Breast epithelium (tissue), 4 donors: ENCODE data around the gene CHD5. TPM values are rescaled to one million over a fixed set of nuclear protein-coding genes. Genes with fewer than 3 reads are reported as not detected.
A peak's percentile ranks its signal among the peaks of the same experiment; 100 is the strongest.

Experiments used
- DNase-seq, 2 donors: peaks; one replicate each; pipeline ENCODE4 v3.0.0-alpha.2; 2019; ENCODE audit warnings: low spot score in 2 of 2
- H3K27ac ChIP-seq, 2 donors: fragments of 200-600 bp; sonication (generic) in 1 of 2; one replicate each; pipeline ENCODE4 v1.5.1; 2016 to 2019; ENCODE audit warnings: mild to moderate bottlenecking in 1 of 2
- H3K27me3 ChIP-seq, 2 donors: fragments of 200-600 bp; sonication (generic) in 1 of 2; one replicate each; pipeline versions ENCODE4 v1.5.1 to v1.6.0; 2017 to 2019; ENCODE audit warnings: control low read depth in 1 of 2, mild to moderate bottlenecking in 1 of 2
- H3K36me3 ChIP-seq: fragments of 200-600 bp; one replicate; pipeline ENCODE4 v1.5.1; 2019
- H3K4me1 ChIP-seq, 2 donors: fragments of 200-600 bp; sonication (generic); one replicate each; pipeline ENCODE4 v1.5.1; 2016 to 2019; ENCODE audit warnings: control low read depth in 1 of 2
- H3K4me3 ChIP-seq, 3 donors: fragments of 200-600 bp; sonication (generic); 1 replicate in 2 of 3; 2 replicates in 1 of 3; pipeline ENCODE4 v1.5.1; 2016 to 2019; ENCODE audit warnings: mild to moderate bottlenecking in 3 of 3, moderate library complexity in 2 of 3
- H3K9me3 ChIP-seq, 2 donors: fragments of 200-600 bp; sonication (generic) in 1 of 2; one replicate each; pipeline ENCODE4 v1.5.1; 2016 to 2019; ENCODE audit warnings: control low read depth in 1 of 2
- POLR2A ChIP-seq: fragments of 450-650 bp; IDR thresholded peaks from one replicate; pipeline ENCODE4 v1.6.1; 2016; ENCODE audit warnings: antibody characterized with exemption, mild to moderate bottlenecking, moderate library complexity
- POLR2AphosphoS5 ChIP-seq, 3 donors: sonication (generic); formaldehyde crosslinking; IDR thresholded peaks; one replicate each; pipeline ENCODE4 v1.6.1; 2017; ENCODE audit warnings: antibody characterized with exemption in 3 of 3
- intact Hi-C: fragments of 100-400 bp; cut with DNase I; formaldehyde crosslinking; loops from one replicate; pipeline ENCODE4 v1.15.1; 2023; ENCODE audit warnings: low total_unique reads
- total RNA-seq, 3 donors: library from RNA; depleted of rRNA; stranded (reverse); fragments of >200 nt; gene quantifications; one replicate each; pipeline ENCODE4 v1.1.0, GENCODE V29; 2016
- TF ChIP-seq, protein P1 (sequence below), 3 donors: fragments of 450-650 bp; IDR thresholded peaks; one replicate each; pipeline ENCODE4 v1.5.1; 2016 to 2017; ENCODE audit warnings: antibody characterized with exemption in 3 of 3, mild to moderate bottlenecking in 3 of 3, moderate library complexity in 3 of 3

The CHD5 gene
- total RNA-seq, 3 donors from 2014 or later = under 0.01 to 0.33 (median 0.15) TPM

DNA sequence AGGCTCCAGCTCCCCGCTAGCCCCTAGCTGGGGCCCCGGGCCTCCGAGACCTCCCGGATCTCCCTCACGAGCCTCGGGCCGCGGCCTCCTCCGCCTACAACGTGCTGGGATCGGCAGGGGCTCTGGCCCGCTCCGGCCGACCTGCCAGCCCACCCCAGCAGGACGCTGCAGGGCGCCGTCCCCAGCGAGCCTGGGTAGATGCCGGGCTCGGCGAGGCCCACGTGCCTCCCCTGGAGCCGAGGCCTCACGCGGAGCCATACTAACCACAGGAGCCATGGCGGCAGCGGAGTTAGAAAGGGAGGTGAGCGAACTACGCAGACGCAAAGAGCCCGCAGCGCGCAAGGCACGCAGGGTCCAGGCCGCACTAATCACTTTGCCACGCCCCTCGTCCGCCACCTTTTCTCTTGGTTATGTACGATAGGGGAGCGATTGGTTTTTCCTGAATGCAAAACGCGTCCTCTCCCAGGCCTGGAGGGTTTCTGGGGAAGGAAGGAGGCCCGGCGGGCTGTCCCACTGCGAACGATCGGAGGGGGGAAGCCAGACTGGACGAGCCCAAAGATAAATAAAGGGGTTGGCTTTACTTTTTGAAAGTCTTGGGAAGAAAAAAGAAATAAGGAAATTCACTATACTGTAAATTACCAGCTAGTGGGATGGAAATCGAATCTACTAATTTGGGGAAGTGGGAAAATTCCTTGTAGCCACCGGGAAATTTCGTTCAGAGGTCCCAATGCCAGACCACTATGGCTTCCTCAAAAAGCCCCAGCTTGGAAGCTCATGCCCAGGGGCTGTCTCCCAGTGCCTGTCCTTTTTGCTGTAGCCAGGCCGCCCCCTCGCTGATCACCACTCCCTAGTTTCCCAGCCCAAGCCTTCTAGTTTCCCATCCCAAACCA, 19.4 kb upstream of the CHD5 start, which contains the start of gene RPL22:
Gene RPL22 (minus strand): TSS at position 298 of the 890 bp plus-strand sequence. CDS start 22 bp downstream, at position 276.
- Histone ChIP-seq H3K27me3 (no peaks in the 10 kb centered on the region), H3K27ac (peak within 1 kb of the TSS; percentile 80 to 83), H3K4me3 (peak within 1 kb of the TSS; percentile 96 to 99 (median 99)), H3K36me3 (no peaks in the 10 kb centered on the region), H3K9me3 (no peaks in the 10 kb centered on the region), H3K4me1 (peaks cover 0 to 6% of the 10 kb centered on the region in 2 donors)
- intact Hi-C loops = no loop called here
- TF ChIP-seq POLR2AphosphoS5 (IDR thresholded peaks at IDR 0.05) = peak; percentile 87 to 96 (median 90)
- no peak for TF ChIP-seq POLR2A
- TF ChIP-seq, protein P1, sequence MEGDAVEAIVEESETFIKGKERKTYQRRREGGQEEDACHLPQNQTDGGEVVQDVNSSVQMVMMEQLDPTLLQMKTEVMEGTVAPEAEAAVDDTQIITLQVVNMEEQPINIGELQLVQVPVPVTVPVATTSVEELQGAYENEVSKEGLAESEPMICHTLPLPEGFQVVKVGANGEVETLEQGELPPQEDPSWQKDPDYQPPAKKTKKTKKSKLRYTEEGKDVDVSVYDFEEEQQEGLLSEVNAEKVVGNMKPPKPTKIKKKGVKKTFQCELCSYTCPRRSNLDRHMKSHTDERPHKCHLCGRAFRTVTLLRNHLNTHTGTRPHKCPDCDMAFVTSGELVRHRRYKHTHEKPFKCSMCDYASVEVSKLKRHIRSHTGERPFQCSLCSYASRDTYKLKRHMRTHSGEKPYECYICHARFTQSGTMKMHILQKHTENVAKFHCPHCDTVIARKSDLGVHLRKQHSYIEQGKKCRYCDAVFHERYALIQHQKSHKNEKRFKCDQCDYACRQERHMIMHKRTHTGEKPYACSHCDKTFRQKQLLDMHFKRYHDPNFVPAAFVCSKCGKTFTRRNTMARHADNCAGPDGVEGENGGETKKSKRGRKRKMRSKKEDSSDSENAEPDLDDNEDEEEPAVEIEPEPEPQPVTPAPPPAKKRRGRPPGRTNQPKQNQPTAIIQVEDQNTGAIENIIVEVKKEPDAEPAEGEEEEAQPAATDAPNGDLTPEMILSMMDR (IDR thresholded peaks at IDR 0.05) = no peak
- DNase-seq = peak; percentile 98

DNA sequence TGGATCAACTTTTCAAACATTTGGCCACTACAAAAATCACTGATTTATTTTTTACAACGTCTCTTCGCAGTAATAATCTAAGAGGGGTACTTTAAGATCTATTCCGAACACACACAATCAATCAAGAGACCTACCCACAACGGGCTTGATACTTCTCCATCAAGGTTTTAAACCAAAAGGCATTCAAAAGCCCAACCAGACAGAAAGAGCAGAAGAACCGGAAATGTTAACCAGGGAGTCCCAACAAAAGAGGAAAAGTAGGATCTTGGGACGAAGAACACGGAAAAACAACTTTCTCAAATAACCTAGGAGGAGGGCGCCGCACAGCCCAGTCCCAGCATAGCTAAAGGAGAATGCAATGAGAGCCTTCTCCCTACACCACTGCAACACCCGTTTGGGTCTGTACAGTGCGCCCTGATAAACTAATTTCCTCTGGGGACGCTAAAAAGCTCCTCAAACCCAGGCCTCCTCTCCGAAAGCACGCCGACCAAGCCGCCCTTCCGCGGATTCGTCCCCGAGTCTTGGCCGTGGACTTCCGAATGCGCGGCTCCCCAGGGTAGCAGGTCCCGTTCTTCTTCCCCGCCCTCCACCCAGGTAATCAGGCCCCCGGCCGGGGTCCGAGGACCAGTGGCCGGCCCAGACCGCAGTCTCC, 18.7 kb upstream of the CHD5 start:
- H3K4me3 ChIP-seq = peak overlapping the region; percentile 96 to 99 (median 99)
- no peaks in the 10 kb centered on the region for H3K27me3 ChIP-seq
- intact Hi-C loops = no loop called here
- peak overlapping the region; percentile 79 to 83 for H3K27ac ChIP-seq
- peaks cover 0 to 6% of the 10 kb centered on the region in 2 donors for H3K4me1 ChIP-seq
- no peak for TF ChIP-seq POLR2AphosphoS5 (IDR thresholded peaks at IDR 0.05)
- TF ChIP-seq, protein P1 (IDR thresholded peaks at IDR 0.05) = no peak
- no peak for TF ChIP-seq POLR2A
- no peaks in the 10 kb centered on the region for H3K9me3 ChIP-seq
- no peak for DNase-seq
- no peaks in the 10 kb centered on the region for H3K36me3 ChIP-seq

- peaks cover 0 to 6% of the 10 kb centered on the region in 2 donors for H3K4me1 ChIP-seq
- intact Hi-C loops = no loop called here
- no peaks in the 10 kb centered on the region for H3K9me3 ChIP-seq
- TF ChIP-seq POLR2A = no peak
- TF ChIP-seq POLR2AphosphoS5 (IDR thresholded peaks at IDR 0.05) = no peak
- TF ChIP-seq, protein P1 (IDR thresholded peaks at IDR 0.05) = no peak
- no peaks in the 10 kb centered on the region for H3K27me3 ChIP-seq
- no peak overlapping the region for H3K27ac ChIP-seq
- peak overlapping the region; percentile 96 to 99 (median 99) for H3K4me3 ChIP-seq
- no peaks in the 10 kb centered on the region for H3K36me3 ChIP-seq
- DNase-seq = no peak
These were observed 17.8 kb upstream of the CHD5 start for GRCh38 chr1:6197746-6198427.

DNA sequence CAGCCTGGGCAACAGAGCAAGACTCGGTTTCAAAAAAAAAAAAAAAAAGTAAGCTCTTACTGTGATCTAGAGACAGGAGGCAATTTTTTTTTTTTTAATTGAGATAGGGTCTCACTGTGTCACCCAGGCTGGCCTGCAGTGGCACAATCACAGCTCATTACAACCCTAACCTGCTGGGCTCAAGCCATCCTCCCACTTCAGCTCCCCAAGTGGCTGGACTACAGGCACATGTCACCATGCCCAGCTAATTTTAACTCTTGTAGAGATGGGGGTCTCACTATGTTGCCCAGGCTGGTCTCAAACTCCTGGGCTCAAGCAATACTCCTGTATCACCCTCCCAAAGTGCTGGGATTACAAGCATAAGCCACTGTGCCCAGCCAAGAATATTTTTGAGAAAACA, 11.8 kb upstream of the CHD5 start:
- TF ChIP-seq POLR2A (no peak), POLR2AphosphoS5 (IDR thresholded peaks at IDR 0.05) (no peak)
- TF ChIP-seq, protein P1 (IDR thresholded peaks at IDR 0.05) = no peak
- intact Hi-C loops = no loop called here
- no peaks in the 10 kb centered on the region for H3K27me3 ChIP-seq

More for the DNA sequence above, 11.8 kb upstream of the CHD5 start:
- Histone ChIP-seq H3K4me3 (no peak overlapping the region), H3K27ac (no peak overlapping the region), H3K9me3 (no peaks in the 10 kb centered on the region), H3K36me3 (no peaks in the 10 kb centered on the region), H3K4me1 (no peaks in the 10 kb centered on the region)
- no peak for DNase-seq
